Stimulated activated CD4-positive, alpha-beta T cell treated with anti-CD3 and anti-CD28 coated beads, Interleukin-12 subunit alpha, Interleukin-12 subunit beta, amount 100 ng/mL, for 48 hours (primary cell): Measurements from ENCODE around the gene RTEL1.
"Not testable (repeated sequence)": the region's sequence is repeated elsewhere in the genome, so short reads cannot be mapped to it uniquely, and the experiment has no call there.

Source experiments
- DNase-seq, 3 donors: peaks; one replicate each; pipeline ENCODE4 v3.0.0-alpha.2; 2020; ENCODE audit warnings: low read depth in 2 of 3, low spot score in 1 of 3

Gene RTEL1

GRCh38 chr20:63657937-63658748 is at the start of gene RTEL1:
RTEL1 (plus strand) TSS chr20:63658312; CDS start chr20:63659403, 1,091 bp downstream.
- peak; percentile 75 to 90 (median 84) for DNase-seq

GRCh38 chr20:63610581-63611435 is 47.3 kb upstream of the RTEL1 start:
- DNase-seq, result no peak

- DNase-seq, result no peak
Observed at GRCh38 chr20:63611646-63612045, 46.5 kb upstream of the RTEL1 start.

GRCh38 chr20:63612276-63612931 is 45.7 kb upstream of the RTEL1 start:
- no peak for DNase-seq

- DNase-seq, result not testable (repeated sequence)
Observed at GRCh38 chr20:63613863-63614594, 44.1 kb upstream of the RTEL1 start.

GRCh38 chr20:63617092-63617875 is 40.8 kb upstream of the RTEL1 start:
- no peak for DNase-seq

- no peak for DNase-seq
Observed at GRCh38 chr20:63617876-63618265, 40.2 kb upstream of the RTEL1 start.

GRCh38 chr20:63618291-63618980 is 39.7 kb upstream of the RTEL1 start:
- no peak for DNase-seq

- DNase-seq, result no peak
Observed at GRCh38 chr20:63619086-63619485, 39.0 kb upstream of the RTEL1 start.

GRCh38 chr20:63619505-63619904 is 38.6 kb upstream of the RTEL1 start:
- no peak for DNase-seq

- DNase-seq, result no peak
Observed at GRCh38 chr20:63620991-63621390, 37.1 kb upstream of the RTEL1 start.

- no peak for DNase-seq
Observed at GRCh38 chr20:63622096-63622495, 36.0 kb upstream of the RTEL1 start.

- DNase-seq, result no peak
Observed at GRCh38 chr20:63622732-63623131, 35.4 kb upstream of the RTEL1 start.

GRCh38 chr20:63624486-63624885 is 33.6 kb upstream of the RTEL1 start:
- no peak for DNase-seq

GRCh38 chr20:63625771-63626423 is 32.2 kb upstream of the RTEL1 start:
- no peak for DNase-seq

- peak; percentile 37 to 66 (median 41) for DNase-seq
Observed at GRCh38 chr20:63626424-63627128, 31.5 kb upstream of the RTEL1 start, which contains the start of gene GMEB2. GMEB2 (minus strand) TSS chr20:63627101; CDS start chr20:63619397, 7,704 bp downstream.

GRCh38 chr20:63627129-63627750 is 30.9 kb upstream of the RTEL1 start:
- peak; percentile 88 to 90 (median 89) for DNase-seq

GRCh38 chr20:63627751-63628245 is 30.3 kb upstream of the RTEL1 start:
- no peak for DNase-seq
